AML-193 (cell line): Measurements from ENCODE around the gene CDH23.

Experiments
- DNase-seq, 2 experiments: peaks; one replicate each; lab custom pipeline; 2025; lab: John Stamatoyannopoulos, UW

CDH23 gene

GRCh38 chr10:71640607-71641006, 243.9 kb downstream of the CDH23 start:
- DNase-seq, result no peak

GRCh38 chr10:71641449-71641848, 244.7 kb downstream of the CDH23 start:
- DNase-seq, result no peak

GRCh38 chr10:71641986-71642385, 245.3 kb downstream of the CDH23 start:
- no peak for DNase-seq

- DNase-seq, result no peak
Measured at GRCh38 chr10:71643904-71644303, 247.2 kb downstream of the CDH23 start.

- DNase-seq, result no peak
Measured at GRCh38 chr10:71644307-71645180, 247.8 kb downstream of the CDH23 start.

GRCh38 chr10:71645185-71645584, 248.5 kb downstream of the CDH23 start:
- DNase-seq, result no peak

- no peak for DNase-seq
Measured at GRCh38 chr10:71646037-71646436, 249.3 kb downstream of the CDH23 start.

- DNase-seq, result no peak
Measured at GRCh38 chr10:71646592-71647292, 250.0 kb downstream of the CDH23 start.

GRCh38 chr10:71647526-71648253, 251.0 kb downstream of the CDH23 start:
- DNase-seq, result no peak

- no peak for DNase-seq
Measured at GRCh38 chr10:71648254-71648932, 251.7 kb downstream of the CDH23 start.

- no peak for DNase-seq
Measured at GRCh38 chr10:71648933-71649320, 252.2 kb downstream of the CDH23 start.

GRCh38 chr10:71649631-71650030, 252.9 kb downstream of the CDH23 start:
- DNase-seq, result no peak

- DNase-seq, result no peak
Measured at GRCh38 chr10:71650397-71650796, 253.7 kb downstream of the CDH23 start.

GRCh38 chr10:71651428-71651827, 254.7 kb downstream of the CDH23 start:
- DNase-seq, result no peak

- DNase-seq, result no peak
Measured at GRCh38 chr10:71651928-71652327, 255.2 kb downstream of the CDH23 start.

- DNase-seq, result no peak
Measured at GRCh38 chr10:71653044-71653443, 256.3 kb downstream of the CDH23 start.

- DNase-seq, result no peak
Measured at GRCh38 chr10:71656220-71656619, 259.5 kb downstream of the CDH23 start.

GRCh38 chr10:71657604-71658466, 261.1 kb downstream of the CDH23 start:
- DNase-seq, result no peak

GRCh38 chr10:71658467-71658745, 261.7 kb downstream of the CDH23 start:
- no peak for DNase-seq

- DNase-seq, result no peak
Measured at GRCh38 chr10:71659111-71659634, 262.5 kb downstream of the CDH23 start.

GRCh38 chr10:71659737-71660136, 263.0 kb downstream of the CDH23 start:
- DNase-seq, result no peak
